T-helper 2 cell (primary cell): ENCODE data around the gene ANXA6.

ENCODE experiments used
- DNase-seq, 5 experiments: peaks; one replicate each; pipeline versions ENCODE4 v3.0.0 to v3.0.0-alpha.2; 2012 to 2022

The ANXA6 gene

DNA sequence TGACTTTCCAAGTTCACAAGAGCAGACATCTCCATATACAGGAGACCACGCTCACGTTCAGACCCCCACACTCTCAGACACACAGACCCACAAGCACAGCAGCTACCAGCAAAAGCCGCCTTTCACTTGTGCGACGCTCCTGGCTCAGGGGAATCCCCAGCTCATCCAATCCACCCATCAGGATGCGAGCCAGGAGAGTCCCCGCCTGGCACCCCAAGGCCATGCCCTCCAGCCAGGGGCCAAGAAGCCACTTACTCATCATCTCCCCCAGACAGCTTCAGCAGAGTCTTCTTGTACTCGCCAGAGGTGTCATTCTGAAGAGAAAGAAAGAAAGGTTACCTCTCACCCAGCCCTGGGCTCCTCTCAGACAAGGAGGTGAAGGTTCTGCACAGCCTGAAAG lies 29.7 kb downstream of the ANXA6 start:
- no peak for DNase-seq

DNA sequence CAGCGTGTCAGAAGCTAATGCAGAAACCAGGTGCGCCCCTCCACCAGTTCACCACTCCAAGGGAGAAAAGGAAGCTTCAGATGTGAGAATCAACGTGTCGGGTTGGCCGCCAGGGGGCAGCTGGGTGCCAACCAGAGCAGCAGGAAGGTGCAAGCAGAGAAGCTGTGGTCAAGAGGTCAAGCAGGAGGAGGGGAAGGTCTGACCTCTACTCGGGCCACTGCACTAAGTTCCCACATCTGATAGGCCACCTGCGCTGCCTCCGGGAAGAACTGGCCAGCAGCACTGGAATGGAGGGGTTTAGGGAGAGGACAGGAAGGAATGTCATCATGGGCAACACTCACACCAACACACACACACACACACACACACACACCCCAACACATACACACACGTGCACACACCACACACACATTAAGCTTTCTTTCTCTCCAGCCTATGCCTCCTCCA lies 31.4 kb downstream of the ANXA6 start:
- peak; percentile 39 to 66 (median 54) for DNase-seq

DNA sequence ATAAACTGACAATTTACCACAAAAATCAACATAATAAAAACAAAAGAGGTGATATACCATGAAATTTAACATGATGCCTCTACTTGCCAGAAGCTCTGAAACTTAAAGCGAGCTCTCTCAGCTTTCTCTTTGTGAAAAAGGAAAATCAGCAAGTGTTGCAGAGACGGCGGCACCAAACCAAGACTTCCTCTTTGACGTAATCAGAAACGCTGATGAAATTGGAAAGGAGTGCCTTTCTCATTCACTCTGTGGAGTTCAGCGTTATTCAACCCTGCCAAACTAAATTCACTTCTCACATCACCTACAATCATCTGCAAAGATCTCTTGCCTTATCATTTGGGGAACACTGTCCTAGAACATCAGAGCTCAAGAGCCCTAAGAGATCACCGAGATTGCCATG lies 32.2 kb downstream of the ANXA6 start:
- peak in 1 of 5 experiments; percentile 67 for DNase-seq

DNA sequence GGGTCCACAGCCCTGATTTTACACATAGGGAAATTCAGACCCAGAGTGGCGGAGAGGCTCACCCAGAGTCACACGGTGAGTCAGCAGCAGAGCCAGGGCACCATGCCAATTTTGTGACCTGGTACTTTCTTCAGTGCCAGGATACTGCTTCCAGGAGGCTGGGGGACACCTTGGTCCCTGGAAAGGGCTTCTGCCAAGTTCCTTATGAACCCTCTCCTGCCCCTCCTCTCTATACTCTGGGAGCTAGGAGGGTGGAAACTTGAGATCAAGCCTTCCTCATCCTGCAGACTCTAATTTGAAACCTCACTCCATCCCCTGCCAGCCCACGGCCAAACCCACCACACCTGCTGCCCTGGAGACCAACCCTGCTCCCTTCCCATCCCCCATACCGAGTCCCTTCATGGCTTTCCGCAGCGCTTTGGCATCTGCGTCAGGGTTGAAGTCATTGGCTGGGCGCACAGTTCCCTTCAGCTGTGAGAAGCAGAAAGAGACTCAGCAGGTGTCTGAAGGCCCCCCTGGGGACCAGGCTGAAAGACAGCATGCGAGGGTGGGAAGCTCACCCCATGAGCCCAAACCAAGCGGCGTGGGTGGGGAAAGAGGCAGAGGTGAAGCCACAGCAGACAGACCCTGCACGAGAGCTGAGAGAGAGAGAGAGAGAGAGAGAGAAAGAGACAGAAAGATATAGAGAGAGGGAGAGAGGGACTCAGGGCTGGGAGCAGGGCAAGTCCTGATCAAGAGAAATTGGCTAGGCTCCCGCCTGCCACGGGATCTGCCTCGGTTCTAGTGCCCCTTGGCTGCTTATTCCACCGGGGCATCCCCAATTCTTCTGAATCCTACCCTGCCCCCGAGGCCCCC lies 33.5 kb downstream of the ANXA6 start:
- no peak for DNase-seq

DNA sequence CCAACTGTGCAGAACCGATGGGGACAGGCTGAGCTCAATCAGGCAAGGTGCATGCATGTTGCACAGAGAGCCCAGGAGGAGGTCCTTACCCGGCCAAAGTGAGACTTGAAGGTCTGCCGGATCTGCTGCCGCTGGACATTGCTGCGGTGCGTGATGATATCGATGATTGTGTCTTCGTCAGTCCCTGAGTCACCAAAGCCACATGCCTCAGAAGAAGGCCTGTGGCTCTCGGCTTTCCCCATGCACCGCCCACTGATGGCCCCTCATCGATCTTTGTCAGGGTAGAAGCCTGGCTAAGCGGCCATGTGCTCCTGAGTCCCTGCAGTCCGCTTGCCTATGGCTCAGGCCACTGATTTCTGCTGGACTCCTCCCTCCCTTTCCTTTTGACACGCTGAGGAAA lies 34.8 kb downstream of the ANXA6 start:
- DNase-seq: no peak

DNA sequence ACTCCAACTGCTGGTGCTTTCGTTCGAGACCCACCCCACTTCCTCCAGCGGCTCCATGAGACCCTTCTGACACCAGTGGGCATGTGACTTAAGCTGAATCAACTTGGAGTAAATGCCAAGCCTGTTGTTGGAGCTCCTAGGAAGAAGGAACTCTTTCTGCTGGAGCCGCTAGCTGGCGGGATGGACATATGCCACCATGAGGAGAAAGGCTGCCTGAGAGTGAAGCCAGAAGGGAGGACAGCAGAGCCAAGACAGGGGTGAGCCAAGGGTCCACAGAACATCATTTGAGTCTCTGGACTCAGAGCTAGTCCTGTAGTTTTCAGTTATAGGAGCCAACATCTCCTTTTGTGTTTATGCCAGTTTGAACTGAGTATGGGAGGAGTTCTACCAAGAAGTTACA lies 35.9 kb downstream of the ANXA6 start:
- DNase-seq: no peak

DNA sequence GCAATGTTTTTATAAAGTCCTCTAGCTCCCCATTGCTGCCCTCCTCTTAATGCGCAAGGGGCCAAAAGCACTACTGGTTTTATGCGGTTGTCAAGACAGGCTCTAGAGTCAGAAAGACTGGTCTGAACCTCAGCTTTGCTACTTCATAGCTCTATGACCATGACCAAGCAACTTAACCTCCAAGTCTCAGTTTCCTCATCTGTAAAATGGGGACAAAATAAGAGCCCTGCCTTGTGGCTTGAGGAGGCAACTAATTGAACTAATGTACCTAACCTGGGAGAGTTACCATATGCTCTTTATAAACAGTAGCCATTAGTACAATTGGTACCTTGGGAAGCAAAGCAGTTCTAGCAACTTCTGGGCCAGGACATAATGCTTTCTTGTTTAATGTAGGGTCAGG lies 36.5 kb downstream of the ANXA6 start:
- no peak for DNase-seq

DNA sequence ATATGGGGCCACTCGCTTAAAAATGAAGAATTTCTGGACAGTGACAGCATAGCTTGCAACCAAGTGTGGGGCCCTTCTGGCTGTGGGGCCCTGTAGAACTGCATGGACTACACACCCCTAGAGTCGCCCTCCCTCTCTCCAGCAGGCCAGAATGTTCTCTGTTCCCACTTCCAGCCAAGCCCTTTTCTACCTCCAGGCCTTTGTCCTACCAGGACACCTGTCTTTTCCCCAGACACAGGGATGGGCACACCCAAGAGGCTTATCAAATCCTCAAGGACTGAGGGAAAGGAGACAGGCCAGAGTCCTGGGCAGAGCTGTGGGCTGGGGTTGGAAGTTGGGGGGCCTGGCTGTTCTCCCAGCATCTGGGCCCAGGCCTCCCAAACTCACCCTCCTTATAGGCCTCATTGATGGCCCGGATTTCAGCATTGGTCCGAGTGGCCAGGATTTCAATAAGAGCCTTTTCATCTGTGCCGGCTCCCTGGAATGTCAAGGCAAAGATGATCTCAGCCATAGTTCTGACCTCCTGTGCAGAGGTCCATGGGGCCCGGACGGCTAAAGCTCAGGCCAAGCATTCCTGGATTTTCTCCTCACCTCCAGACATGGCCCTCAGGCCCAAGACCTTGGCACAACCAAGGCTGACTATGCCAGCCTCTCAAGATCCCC lies 38.5 kb downstream of the ANXA6 start:
- DNase-seq: no peak

DNA sequence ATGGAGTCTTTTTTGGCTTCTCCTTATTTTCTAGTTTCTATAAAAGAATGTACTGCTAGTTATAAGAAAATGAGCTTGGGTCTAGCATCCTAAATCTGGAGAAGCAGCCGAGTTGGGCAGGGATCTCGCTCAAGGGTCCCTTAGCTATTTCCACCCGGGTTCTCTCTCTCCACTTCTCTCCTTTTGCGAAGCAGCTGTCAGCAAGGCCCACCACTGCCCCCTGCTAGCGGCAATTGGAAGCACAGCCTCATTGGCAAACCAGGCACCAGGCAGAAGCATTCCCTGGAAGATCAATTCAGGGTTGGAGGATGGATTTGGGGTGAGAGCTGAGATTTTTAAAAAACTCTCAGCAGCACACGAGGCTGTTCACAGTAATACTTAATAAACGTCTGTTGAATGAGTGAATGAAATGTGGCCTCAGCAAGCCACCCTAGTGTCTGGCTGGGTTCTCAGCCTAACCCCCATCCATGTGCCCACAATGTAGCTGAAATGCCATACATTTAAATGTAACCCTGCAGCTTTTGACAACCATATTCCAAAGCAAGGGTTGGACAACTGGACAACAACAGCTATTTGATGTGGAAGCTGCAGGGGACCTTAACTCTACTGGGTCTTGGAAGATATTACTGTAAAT lies 42.2 kb downstream of the ANXA6 start:
- DNase-seq: peak; percentile 44 to 67 (median 58)

DNA sequence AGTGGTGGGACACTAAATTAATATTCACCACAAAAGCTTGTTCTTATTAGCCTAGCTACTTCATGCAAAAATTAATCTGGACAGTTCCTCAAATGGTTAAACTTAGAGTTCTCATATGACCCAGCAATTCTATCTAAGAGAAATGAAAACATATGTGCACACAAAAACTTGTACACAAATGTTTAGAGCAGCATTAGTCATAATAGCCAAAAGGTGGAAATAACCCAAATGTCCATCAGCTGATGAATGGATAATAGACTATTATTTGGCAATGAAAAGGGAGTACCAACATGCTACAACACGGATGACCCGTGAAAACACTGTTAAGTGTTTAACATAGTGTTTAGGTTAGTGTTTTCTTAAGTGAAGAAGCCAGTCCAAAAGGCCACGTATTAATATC lies 43.9 kb downstream of the ANXA6 start:
- DNase-seq: no peak

DNA sequence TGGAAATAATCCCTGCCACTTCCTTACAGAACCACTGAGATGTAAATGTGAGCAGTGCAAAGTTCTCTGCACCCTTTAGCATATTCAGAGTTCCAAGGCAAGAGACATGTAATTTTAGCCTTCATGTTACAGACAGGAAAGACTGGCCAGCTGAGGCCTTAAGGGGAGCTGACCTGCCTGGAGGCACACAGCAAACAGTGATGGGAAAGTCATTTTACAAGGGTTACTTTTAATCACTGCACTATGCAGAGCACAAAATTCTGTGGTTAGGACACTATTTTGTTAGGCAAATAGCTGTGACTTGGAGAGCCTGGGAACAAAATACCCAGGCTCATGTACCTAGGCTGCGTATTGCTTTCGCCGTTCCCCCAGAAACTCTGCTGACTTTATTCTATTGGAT lies 46.6 kb downstream of the ANXA6 start:
- DNase-seq: no peak

DNA sequence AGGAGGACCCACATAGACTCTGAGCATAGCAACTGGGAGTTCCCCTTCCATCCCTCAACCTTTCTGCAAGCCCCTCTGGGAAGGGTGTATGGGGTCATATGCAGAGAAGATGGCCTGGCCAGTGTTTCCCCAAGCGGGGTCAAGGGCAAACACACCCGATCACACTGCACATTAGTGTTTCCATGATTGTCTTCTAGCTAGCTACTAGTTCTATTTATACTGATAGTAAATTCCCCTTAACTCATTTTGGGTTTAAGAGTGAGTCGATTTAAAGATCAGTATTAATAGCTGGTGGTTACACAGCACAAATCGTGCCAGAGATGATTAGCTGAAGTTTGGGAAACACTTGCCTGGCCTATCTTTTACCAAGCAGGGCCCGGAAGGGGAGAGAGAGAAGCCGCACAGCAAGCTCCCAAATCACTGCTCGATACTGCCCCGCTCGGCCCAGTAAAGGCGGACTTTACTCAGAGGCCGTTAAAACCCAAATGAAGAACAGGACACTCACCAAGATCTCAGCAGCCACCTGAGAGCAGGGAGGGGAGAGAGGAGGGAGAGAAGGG lies 47.4 kb downstream of the ANXA6 start:
- DNase-seq: no peak

DNA sequence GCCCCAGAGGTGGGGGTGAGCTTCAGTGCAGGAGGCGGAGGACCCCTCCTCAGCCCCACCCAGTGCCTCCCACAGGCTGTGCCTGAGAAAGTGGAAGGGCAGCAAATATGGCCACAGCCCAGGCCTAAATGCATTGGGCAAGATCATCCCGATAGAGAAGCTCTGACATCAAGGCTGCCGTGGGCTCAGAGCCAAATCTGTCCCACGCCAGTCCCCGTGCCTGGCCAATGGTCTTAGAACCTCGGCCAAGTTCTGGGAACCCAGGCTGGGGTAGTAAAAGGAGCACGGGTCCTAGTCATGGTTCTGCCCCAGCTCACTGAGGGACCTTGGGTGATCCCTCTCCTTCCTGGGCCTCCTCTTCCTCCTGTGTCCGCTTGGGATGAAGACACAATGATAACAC lies 49.0 kb downstream of the ANXA6 start:
- no peak for DNase-seq

DNA sequence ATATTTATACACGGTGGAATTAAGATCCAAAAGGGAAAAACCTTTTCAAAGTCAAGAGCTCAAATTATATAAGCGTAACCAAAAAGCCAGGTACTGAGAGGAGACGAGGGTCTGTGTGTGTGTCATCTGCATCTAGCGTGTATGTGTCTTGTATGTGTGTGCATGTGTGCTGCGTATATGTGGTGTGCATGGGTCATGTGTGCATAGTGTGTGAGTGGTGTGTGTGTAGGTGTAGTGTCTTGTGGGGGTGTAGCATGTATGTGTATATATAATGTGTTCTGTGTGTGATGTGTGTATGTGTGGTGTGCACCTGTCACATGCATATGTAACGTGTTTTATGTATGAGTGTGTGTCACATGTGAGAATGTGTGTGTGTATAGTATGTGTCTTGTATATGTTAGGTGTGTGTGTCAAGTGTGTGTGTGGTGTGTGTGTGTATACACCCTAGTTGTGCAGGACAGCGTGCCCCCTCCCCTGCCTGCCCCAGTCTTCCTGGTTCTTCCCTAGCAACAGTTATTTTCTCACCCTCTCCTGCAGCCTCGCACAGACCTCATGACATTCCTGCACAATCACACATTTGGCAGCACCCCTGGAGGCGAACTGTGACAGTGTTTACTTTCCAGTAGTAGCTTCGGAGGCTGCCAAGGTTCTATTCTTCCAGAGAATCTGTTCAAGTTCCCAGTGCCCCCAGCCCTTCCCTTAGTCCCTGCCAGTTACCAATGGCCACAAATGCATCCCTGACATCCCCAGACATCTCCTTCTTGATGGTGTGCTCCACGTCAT lies 49.6 kb downstream of the ANXA6 start:
- DNase-seq: no peak

DNA sequence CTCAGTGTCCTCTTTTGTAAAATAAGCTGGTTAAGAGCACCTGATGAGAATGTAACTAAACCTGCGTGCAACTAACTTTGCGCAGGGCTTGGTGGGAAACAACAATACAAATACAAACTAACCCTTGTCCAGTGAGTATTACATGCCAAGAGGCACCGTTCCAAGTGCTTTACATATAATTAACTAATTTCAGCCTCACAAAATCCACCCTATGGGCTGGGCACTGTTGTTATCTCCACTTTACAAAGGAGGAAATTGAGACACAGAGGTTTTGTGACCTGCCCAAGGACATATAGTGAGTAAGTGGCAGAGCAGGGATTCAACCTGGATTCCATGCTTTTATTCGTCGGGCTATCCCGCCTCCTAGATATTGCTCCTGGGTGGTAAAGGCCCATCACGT lies 50.5 kb downstream of the ANXA6 start:
- no peak for DNase-seq

DNA sequence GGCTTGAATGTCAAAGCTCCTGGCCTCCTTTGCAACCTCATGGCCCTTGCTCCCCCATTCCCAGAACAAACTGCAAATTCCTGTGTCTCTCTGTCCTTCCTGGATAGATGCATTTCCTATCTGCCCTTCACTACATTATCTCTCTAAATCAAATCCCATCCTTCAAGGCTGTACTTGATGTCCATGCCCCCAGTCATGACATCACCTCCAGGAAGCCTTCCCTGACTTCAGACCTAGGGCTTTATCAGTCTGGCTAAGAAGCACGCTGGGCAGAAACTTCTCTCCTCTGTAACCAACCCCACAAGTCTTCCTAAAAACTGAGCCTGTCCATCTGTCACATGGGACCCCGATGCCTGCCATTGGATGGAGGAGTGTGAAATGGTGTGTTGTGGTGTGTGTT lies 51.1 kb downstream of the ANXA6 start:
- no peak for DNase-seq

DNA sequence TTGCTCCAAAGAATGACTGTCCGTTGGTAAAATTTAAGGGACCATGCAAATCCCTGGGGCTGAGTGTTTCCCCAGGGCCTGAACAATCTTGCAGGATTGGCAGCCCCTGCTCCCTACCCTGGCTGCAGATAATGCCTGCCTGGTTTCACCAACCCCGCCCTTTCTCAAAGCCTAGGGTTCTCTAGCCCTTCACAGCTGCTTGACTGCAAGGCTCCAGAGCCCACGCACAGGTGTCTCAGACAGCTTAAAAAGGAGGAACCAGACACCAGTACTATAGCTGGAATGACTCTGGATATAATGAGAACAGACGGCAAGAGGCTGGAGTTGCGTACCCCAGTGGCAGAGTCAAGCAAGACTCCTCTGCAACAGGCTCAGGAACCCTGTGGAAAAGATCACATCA lies 51.5 kb downstream of the ANXA6 start:
- no peak for DNase-seq

DNA sequence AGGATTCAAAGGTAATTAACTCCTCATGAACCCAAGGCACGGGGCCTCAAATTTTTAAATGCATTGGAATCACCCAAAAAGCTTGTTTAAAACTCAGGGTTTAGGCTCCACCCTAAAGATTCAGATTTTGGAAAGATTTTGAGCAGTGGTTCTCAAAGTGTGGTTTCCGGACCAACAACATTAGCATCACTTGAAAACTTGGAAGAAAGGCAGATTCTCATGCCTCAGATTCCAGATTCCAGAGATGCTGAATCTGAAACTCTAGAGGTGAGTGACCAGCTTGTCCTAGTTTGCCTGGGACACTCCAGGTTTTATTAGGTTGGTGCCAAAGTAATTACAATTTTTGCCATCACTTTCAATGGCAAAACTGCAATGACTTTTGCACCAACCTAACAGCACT lies 52.0 kb downstream of the ANXA6 start:
- DNase-seq: no peak

DNA sequence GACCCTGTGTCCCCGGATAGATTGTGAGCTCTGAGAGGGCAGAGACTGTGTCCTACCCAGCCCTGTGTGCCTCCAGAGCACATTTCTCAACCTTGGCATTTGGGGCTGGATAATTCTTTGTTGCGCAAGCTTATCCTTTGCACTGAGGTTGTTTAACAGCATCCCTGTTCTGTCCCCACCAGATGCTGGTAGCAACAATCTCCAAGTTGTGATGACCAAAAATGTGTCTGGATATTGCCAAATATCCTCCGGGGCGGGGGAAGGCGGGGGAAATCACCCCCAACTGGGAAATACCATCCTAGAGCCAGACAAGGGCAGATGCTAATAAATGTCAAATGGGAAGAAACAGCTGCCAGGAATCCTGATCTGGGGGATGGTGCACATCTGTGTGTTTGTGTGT lies 52.8 kb downstream of the ANXA6 start:
- no peak for DNase-seq

DNA sequence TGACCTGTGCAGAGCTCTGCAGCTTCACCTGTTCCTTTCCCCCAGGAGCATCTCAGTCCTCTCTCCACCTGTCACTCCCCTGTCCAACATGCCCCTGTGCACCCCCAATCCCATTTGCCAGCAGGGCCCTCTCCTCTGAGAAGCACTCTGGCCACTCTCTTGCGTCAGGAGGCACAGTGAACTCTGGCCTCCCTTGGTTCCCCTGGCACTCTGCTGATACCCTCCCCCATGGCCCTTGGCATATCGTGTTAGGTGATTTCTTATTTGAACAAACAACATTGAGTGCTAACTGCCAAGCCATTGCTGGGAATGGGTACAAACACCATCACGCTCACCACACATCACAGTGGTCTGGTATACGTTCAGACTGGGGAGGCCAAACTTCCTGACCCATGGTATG lies 55.8 kb downstream of the ANXA6 start:
- no peak for DNase-seq

DNA sequence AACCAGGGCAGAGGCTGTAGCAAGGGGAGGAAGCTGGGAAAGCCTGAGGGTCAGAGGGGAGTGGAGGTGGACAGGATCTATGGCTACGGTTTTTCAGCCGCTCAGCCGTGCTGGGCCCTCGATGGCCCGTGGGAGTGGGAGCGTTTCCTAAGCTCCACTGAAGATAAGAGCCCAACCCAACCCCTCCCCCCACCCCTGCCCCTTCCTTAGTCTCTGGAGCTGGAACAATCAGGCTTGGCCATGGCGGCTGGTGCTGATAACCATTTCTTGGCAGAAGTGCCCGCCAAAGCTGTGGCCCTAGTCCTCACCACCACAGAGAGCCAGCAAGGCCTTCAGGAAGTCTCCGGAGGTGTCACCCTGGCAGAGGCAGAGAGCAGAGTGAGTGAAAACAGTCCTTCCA lies 56.4 kb downstream of the ANXA6 start:
- no peak for DNase-seq

DNA sequence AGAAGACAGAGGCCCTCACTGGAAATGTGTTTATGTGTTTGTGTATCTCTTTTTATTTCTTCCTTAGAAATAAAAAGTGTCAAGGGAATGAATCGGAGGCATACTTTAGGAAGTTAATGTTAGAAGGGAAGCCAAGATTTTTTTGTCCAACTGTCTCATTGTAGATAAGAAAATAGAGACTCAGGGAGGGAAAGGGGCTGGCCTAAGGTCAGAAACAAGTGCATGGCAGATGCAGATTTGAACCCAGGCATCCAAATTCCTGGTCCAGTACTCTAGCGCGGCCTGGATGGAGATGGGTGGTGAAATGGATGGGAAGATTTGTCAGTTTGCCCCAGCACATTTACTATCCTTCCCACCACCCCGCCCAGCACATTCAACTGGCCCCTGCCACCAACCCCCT lies 56.9 kb downstream of the ANXA6 start:
- DNase-seq: no peak

DNA sequence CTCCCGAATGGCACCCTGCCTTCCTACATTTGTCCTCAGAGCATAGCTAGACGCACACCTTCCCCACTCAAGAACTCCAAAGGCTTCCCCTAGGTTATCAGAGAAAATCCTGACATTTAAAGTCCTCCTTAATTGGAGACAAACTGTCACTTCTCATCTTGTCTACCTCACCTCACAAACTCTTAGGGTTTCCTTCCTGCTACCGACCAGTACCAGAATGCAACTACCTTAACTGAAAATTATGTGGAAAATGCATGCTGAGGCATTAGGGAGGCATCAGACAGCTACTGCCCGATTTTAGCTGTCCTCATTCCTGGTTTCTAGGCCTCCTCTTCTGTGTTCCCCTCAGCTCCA lies 58.8 kb downstream of the ANXA6 start:
- DNase-seq: no peak
